GM12878 (cell line): ENCODE measurements around the gene OPN1MW2. TPM values are rescaled to one million over a fixed set of nuclear protein-coding genes. Genes with fewer than 3 reads are reported as not detected.
"Not testable (repeated sequence)": the region's sequence is repeated elsewhere in the genome, so short reads cannot be mapped to it uniquely, and the experiment has no call there.

ENCODE experiments used
- ATAC-seq: fragments of 200-7000 bp; cut with Tn5 transposase; 3 replicates; pipeline ENCODE4 v1.9.1; 2020; ENCODE audit warnings: mild to moderate bottlenecking, moderate library complexity
- BruUV-seq: library from RNA; stranded (reverse); fragments of 400-500 nt; replicated peaks from 2 replicates; lab custom pipeline; 2021; lab: Mats Ljungman, UMichigan
- CTCF ChIA-PET: fragments of 300-600 bp; sonication (Branson Sonifier 250); formaldehyde crosslinking; extraction: SDS; loops from one replicate; lab custom pipeline; 2021; ENCODE audit warnings: inconsistent platforms; lab: Yijun Ruan, JAX
- POLR2A ChIA-PET: fragments of 350-600 bp; formaldehyde crosslinking; extraction: SDS; loops from one replicate; lab custom pipeline; 2021; ENCODE audit warnings: inconsistent platforms; lab: Charles Lee
- RAD21 ChIA-PET: fragments of 300-600 bp; sonication (Branson Sonifier 250); formaldehyde crosslinking; loops from one replicate; lab custom pipeline; 2023; ENCODE audit warnings: antibody characterized with exemption; ENCODE audit not compliant: unreplicated experiment; lab: Charles Lee
- SMC1A ChIA-PET: fragments of 300-600 bp; sonication (Branson Sonifier 250); formaldehyde crosslinking; loops from one replicate; lab custom pipeline; 2023; ENCODE audit not compliant: unreplicated experiment, uncharacterized antibody; lab: Charles Lee
- DNase-seq: peaks from one replicate; pipeline ENCODE4 v3.0.0-alpha.2; 2011; ENCODE audit warnings: low read depth, low spot score
- FAIRE-seq: peaks from 3 replicates; lab custom pipeline; 2011; peaks lifted over from hg19 to GRCh38; lab: Jason Lieb, UNC
- H2AFZ ChIP-seq: 2 replicates; pipeline ENCODE4 v1.6.0; 2011; ENCODE audit warnings: low read depth, low read length, control low read depth; ENCODE audit not compliant: control insufficient read depth
- H3K27ac ChIP-seq: 2 replicates; pipeline ENCODE4 v1.5.1; 2011; ENCODE audit warnings: control low read depth; ENCODE audit not compliant: control insufficient read depth, insufficient read depth
- H3K27me3 ChIP-seq, 2 experiments: replicated peaks in 1 of 2; 2 replicates each; pipeline versions ENCODE4 v1.6.0 to v1.6.1; 2011; ENCODE audit warnings: low read length in 1 of 2; ENCODE audit not compliant: control insufficient read depth in 2 of 2, insufficient read depth in 2 of 2
- H3K36me3 ChIP-seq, 2 experiments: 2 replicates each; pipeline ENCODE4 v1.5.1; 2011; ENCODE audit warnings: low read length in 1 of 2; ENCODE audit not compliant: control insufficient read depth in 2 of 2, insufficient read depth in 2 of 2
- H3K4me1 ChIP-seq: 2 replicates; pipeline ENCODE4 v1.6.1; 2011; ENCODE audit warnings: mild to moderate bottlenecking, low read length, moderate library complexity, mixed read lengths; ENCODE audit not compliant: control insufficient read depth, insufficient read depth
- H3K4me2 ChIP-seq: 2 replicates; pipeline ENCODE4 v1.6.0; 2011; ENCODE audit warnings: control low read depth; ENCODE audit not compliant: control insufficient read depth, insufficient read depth
- H3K4me3 ChIP-seq: fragments of 200-600 bp; sonication (generic); 2 replicates; pipeline ENCODE4 v1.5.1; 2016
- H3K79me2 ChIP-seq: 2 replicates; pipeline ENCODE4 v1.6.0; 2011; ENCODE audit warnings: low read length; ENCODE audit not compliant: control insufficient read depth, insufficient read depth
- H3K9ac ChIP-seq: 2 replicates; pipeline ENCODE4 v1.8.0; 2011; ENCODE audit warnings: low read length, control low read depth, mixed read lengths; ENCODE audit not compliant: control insufficient read depth, insufficient read depth
- H3K9me3 ChIP-seq: replicated peaks from 3 replicates; pipeline ENCODE4 v1.5.1; 2011; ENCODE audit warnings: mild to moderate bottlenecking, low read length; ENCODE audit not compliant: control insufficient read depth, insufficient read depth
- H4K20me1 ChIP-seq: 2 replicates; pipeline ENCODE4 v1.6.0; 2011; ENCODE audit not compliant: control insufficient read depth, insufficient read depth
- WGBS: methylation state at CpG from one replicate; pipeline ENCODE4 v1.1.6; 2016; ENCODE audit warnings: low lambda C conversion rate; ENCODE audit not compliant: insufficient replicate concordance, insufficient coverage; ENCODE audit errors: missing lambda C conversion rate; 5-methylcytosine and 5-hydroxymethylcytosine counted together
- in situ Hi-C: fragments of 300-500 bp; cut with MboI; formaldehyde crosslinking; loops from 9 replicates; pipeline ENCODE4 v1.14.3; 2018; ENCODE audit warnings: mixed read lengths
- intact Hi-C: fragments of 100-400 bp; cut with micrococcal nuclease; formaldehyde crosslinking; loops from one replicate; pipeline ENCODE4 v1.14.2; 2022; ENCODE audit not compliant: unreplicated experiment
- polyA plus RNA-seq, 11 experiments: library from polyadenylated mRNA; depleted of rRNA in 4 of 11; unstranded in 6 of 11; stranded (reverse) in 5 of 11; fragments of >200 nt; fragmentation: Nextera tagmentation in 4 of 11; fragmentation: Illumina TruSeq in 1 of 11; extraction: Ambion mirVana in 4 of 11; extraction: Trizol in 1 of 11; gene quantifications; 1 replicate in 1 of 11; 2 replicates in 10 of 11; pipeline versions ENCODE4 v1.2.1 to v1.2.3, GENCODE V29; 2011 to 2016; ENCODE audit warnings: inconsistent platforms in 2 of 11, missing spikeins in 2 of 11, low read depth in 1 of 11
- total RNA-seq, 4 experiments: library from RNA; depleted of rRNA in 3 of 4; stranded (reverse); fragments of >200 nt in 3 of 4; fragmentation: Illumina TruSeq in 1 of 4; extraction: Trizol in 1 of 4; gene quantifications; 2 replicates each; pipeline versions ENCODE4 v1.2.1 to v1.2.3, GENCODE V29; 2013 to 2021

OPN1MW2 gene
- total and polyA plus RNA-seq, 10 of the 15 experiments (the other 5 are each of a cell fraction or from before 2014, with no cell fraction given): not detected

- in situ Hi-C loops, POLR2A ChIA-PET, H3K9me3 ChIP-seq, H3K4me1 ChIP-seq, H3K27me3 ChIP-seq, H3K4me2 ChIP-seq, H3K27ac ChIP-seq, H3K4me3 ChIP-seq, BruUV-seq, intact Hi-C loops, FAIRE-seq, RAD21 ChIA-PET, H3K79me2 ChIP-seq, H4K20me1 ChIP-seq, DNase-seq, ATAC-seq, SMC1A ChIA-PET, H3K36me3 ChIP-seq, H2AFZ ChIP-seq, H3K9ac ChIP-seq, CTCF ChIA-PET: not testable (repeated sequence)
- WGBS: no CpG with 5 or more reads among the region's 14 CpGs
Observed at GRCh38 chrX:154182296-154182695, 37.3 kb upstream of the OPN1MW2 start, which contains the start of gene OPN1MW. Gene OPN1MW (plus strand): TSS chrX:154182596. CDS start chrX:154182678, 82 bp downstream.

DNA sequence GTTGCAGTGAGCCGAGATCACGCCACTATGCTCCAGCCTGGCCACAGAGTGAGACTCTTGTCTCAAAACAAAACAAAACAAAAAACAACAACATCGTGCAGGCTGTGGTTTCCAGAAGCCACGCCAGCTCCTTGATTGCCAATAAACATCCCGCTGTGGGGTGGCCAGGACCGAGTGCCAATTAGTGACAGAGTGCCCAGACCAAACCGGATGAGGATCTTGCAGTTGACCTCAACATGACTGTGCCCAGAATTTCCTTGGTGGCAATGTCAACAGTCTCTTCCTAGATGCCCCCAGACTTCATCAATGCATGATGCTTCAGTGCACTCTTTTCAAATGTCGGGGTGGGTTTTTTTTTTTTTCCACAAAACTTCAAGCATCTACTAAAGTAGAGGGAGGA is 35.8 kb upstream of the OPN1MW2 start:
- in situ Hi-C loops, BruUV-seq, SMC1A ChIA-PET, FAIRE-seq, H3K36me3 ChIP-seq, H3K4me1 ChIP-seq, H3K4me2 ChIP-seq, POLR2A ChIA-PET, H3K79me2 ChIP-seq, H3K27ac ChIP-seq, H4K20me1 ChIP-seq, H3K9me3 ChIP-seq, H3K4me3 ChIP-seq, intact Hi-C loops, CTCF ChIA-PET, H3K27me3 ChIP-seq, H2AFZ ChIP-seq, ATAC-seq, RAD21 ChIA-PET, DNase-seq, H3K9ac ChIP-seq: not testable (repeated sequence)
- no CpG with 5 or more reads among the region's 8 CpGs for WGBS

DNA sequence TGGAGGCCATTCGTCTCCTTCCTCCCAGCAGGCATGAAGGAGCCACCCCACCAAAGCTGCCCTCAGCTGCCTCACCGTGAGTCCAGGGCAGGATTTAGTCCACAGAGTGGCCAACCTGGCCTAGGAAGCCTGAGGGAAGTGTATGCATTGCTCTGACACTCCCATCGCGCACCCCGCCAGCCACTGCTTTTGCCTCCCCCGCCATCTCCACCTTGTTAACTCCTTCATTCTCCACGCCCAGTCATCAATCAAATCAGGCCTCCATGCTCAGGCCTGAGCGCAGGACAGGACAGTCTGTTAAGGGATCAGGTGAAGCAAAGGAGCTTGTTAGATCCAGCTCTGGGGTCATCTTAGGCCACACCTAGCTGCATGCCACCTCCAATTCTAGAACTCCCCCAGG is 26.7 kb upstream of the OPN1MW2 start:
- H3K4me2 ChIP-seq, ATAC-seq, H4K20me1 ChIP-seq, RAD21 ChIA-PET, H3K36me3 ChIP-seq, FAIRE-seq, H3K4me3 ChIP-seq, intact Hi-C loops, CTCF ChIA-PET, in situ Hi-C loops, H3K27ac ChIP-seq, H3K9ac ChIP-seq, H2AFZ ChIP-seq, POLR2A ChIA-PET, H3K4me1 ChIP-seq, BruUV-seq, SMC1A ChIA-PET, DNase-seq, H3K79me2 ChIP-seq, H3K27me3 ChIP-seq, H3K9me3 ChIP-seq: not testable (repeated sequence)
- WGBS: no CpG with 5 or more reads among the region's 8 CpGs

DNA sequence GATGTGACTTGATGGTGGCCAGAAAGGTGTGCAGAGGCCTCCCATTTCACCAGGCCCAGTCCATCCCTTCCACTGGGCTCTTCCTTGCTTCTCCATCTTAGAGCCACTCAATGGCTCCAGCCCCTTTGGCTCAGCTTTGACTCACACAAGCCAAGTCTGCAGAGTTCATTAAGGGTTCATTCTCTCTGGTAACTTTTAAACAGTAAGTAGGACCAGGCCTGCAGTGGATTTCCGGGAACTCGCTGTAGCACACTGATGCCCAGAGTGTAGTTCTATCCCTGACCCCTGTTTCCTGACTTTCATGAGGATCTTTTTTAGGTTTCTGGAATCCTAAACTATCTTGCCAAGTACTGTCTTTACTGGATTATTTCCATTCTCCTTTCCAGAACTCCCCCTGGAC is 25.2 kb upstream of the OPN1MW2 start:
- FAIRE-seq, CTCF ChIA-PET, ATAC-seq, H3K27ac ChIP-seq, BruUV-seq, H3K9me3 ChIP-seq, H3K36me3 ChIP-seq, H3K4me1 ChIP-seq, H3K4me3 ChIP-seq, SMC1A ChIA-PET, H3K4me2 ChIP-seq, H3K27me3 ChIP-seq, H3K79me2 ChIP-seq, H4K20me1 ChIP-seq, H3K9ac ChIP-seq, intact Hi-C loops, H2AFZ ChIP-seq, POLR2A ChIA-PET, DNase-seq, in situ Hi-C loops, RAD21 ChIA-PET: not testable (repeated sequence)
- no CpG with 5 or more reads among the region's 2 CpGs for WGBS
